Omental fat pad (tissue), 4 donors: ENCODE data around the gene ARHGEF12. TPM values are rescaled to one million over a fixed set of nuclear protein-coding genes. Genes with fewer than 3 reads are reported as not detected.

Experiments
- ATAC-seq: fragments of 150-250 bp; one replicate; pipeline ENCODE4 v1.9.1; 2016; ENCODE audit warnings: mild to moderate bottlenecking, moderate library complexity; ENCODE audit not compliant: low FRiP score
- DNase-seq: peaks from one replicate; pipeline ENCODE4 v3.0.0-alpha.2; 2019; ENCODE audit warnings: low spot score
- CTCF ChIP-seq, 3 donors: fragments of 450-650 bp; IDR thresholded peaks; one replicate each; pipeline ENCODE4 v1.5.1; 2016 to 2017; ENCODE audit warnings: antibody characterized with exemption in 3 of 3, mild to moderate bottlenecking in 3 of 3, moderate library complexity in 2 of 3
- total RNA-seq, 4 donors: library from RNA; depleted of rRNA; stranded (reverse); fragments of >200 nt; gene quantifications; one replicate each; pipeline ENCODE4 v1.1.0, GENCODE V29; 2016

Gene ARHGEF12
- total RNA-seq, 4 donors from 2014 or later, result 69.8 to 137 (median 75.2) TPM

GRCh38 chr11:120340529-120340928, 4.3 kb downstream of the ARHGEF12 start:
- ATAC-seq (no peak), DNase-seq (no peak)
- TF ChIP-seq CTCF (IDR thresholded peaks at IDR 0.05), result no peak

- TF ChIP-seq CTCF (IDR thresholded peaks at IDR 0.05), result no peak
- DNase-seq (no peak), ATAC-seq (no peak)
These were observed 6.0 kb downstream of the ARHGEF12 start for GRCh38 chr11:120342226-120342625.

GRCh38 chr11:120342678-120343077, 6.5 kb downstream of the ARHGEF12 start:
- ATAC-seq, result no peak
- TF ChIP-seq CTCF (IDR thresholded peaks at IDR 0.05), result no peak
- no peak for DNase-seq

- DNase-seq, result no peak
- ATAC-seq, result no peak
These were observed 7.2 kb downstream of the ARHGEF12 start for GRCh38 chr11:120343429-120343828.

GRCh38 chr11:120344302-120345004, 8.2 kb downstream of the ARHGEF12 start:
- ATAC-seq, result no peak
- no peak for TF ChIP-seq CTCF (IDR thresholded peaks at IDR 0.05)
- no peak for DNase-seq

More at GRCh38 chr11:120343429-120343828, 7.2 kb downstream of the ARHGEF12 start:
- TF ChIP-seq CTCF (IDR thresholded peaks at IDR 0.05), result no peak

- ATAC-seq (no peak), DNase-seq (no peak)
- no peak for TF ChIP-seq CTCF (IDR thresholded peaks at IDR 0.05)
These were observed 10.0 kb downstream of the ARHGEF12 start for GRCh38 chr11:120346233-120346632.

- no peak for DNase-seq
- ATAC-seq, result no peak
- TF ChIP-seq CTCF (IDR thresholded peaks at IDR 0.05), result no peak
These were observed 14.4 kb downstream of the ARHGEF12 start for GRCh38 chr11:120350637-120351036.
